HG03039 (cell line): ENCODE measurements around the gene CRTC1.

Experiments used
- ATAC-seq: cut with Tn5 transposase; IDR thresholded peaks from one replicate; pipeline ENCODE4 v1.9.1; 2021; ENCODE audit warnings: mild to moderate bottlenecking, moderate library complexity; ENCODE audit not compliant: unreplicated experiment

CRTC1 gene

GRCh38 chr19:18743784-18744418, 60.4 kb downstream of the CRTC1 start:
- no peak for ATAC-seq

GRCh38 chr19:18745012-18745735, 61.7 kb downstream of the CRTC1 start:
- ATAC-seq, result no peak

- ATAC-seq, result no peak
Observed at GRCh38 chr19:18745931-18746330, 62.5 kb downstream of the CRTC1 start.

- ATAC-seq, result no peak
Observed at GRCh38 chr19:18746401-18747325, 63.2 kb downstream of the CRTC1 start.

- no peak for ATAC-seq
Observed at GRCh38 chr19:18749362-18750231, 66.1 kb downstream of the CRTC1 start.

GRCh38 chr19:18750295-18750970, 67.0 kb downstream of the CRTC1 start:
- no peak for ATAC-seq

GRCh38 chr19:18751571-18751970, 68.1 kb downstream of the CRTC1 start:
- ATAC-seq, result no peak

GRCh38 chr19:18754501-18754900, 71.0 kb downstream of the CRTC1 start:
- no peak for ATAC-seq

- no peak for ATAC-seq
Observed at GRCh38 chr19:18756896-18757295, 73.4 kb downstream of the CRTC1 start.

- ATAC-seq, result no peak
Observed at GRCh38 chr19:18759304-18759994, 76.0 kb downstream of the CRTC1 start.

- no peak for ATAC-seq
Observed at GRCh38 chr19:18759995-18760426, 76.5 kb downstream of the CRTC1 start.

- ATAC-seq, result no peak
Observed at GRCh38 chr19:18760440-18761383, 77.2 kb downstream of the CRTC1 start.

GRCh38 chr19:18761531-18762110, 78.1 kb downstream of the CRTC1 start:
- ATAC-seq, result no peak

- ATAC-seq, result no peak
Observed at GRCh38 chr19:18762125-18763023, 78.9 kb downstream of the CRTC1 start.

GRCh38 chr19:18763674-18764590, 80.5 kb downstream of the CRTC1 start:
- ATAC-seq, result no peak

- ATAC-seq, result no peak
Observed at GRCh38 chr19:18764591-18765051, 81.1 kb downstream of the CRTC1 start.
